GM08714 (cell line): ENCODE data around the gene AFDN.

ENCODE experiments used
- H3K4me3 ChIP-seq: fragments of 200-500 bp; sonication (Bioruptor generic); 2 replicates; pipeline ENCODE4 v1.5.1; 2014; ENCODE audit warnings: mild to moderate bottlenecking, low read length, inconsistent platforms
- ZNF274 ChIP-seq: IDR thresholded peaks from 2 replicates; pipeline ENCODE4 v1.6.1; 2012; ENCODE audit warnings: mild to moderate bottlenecking, low read depth, low read length

The AFDN gene

DNA sequence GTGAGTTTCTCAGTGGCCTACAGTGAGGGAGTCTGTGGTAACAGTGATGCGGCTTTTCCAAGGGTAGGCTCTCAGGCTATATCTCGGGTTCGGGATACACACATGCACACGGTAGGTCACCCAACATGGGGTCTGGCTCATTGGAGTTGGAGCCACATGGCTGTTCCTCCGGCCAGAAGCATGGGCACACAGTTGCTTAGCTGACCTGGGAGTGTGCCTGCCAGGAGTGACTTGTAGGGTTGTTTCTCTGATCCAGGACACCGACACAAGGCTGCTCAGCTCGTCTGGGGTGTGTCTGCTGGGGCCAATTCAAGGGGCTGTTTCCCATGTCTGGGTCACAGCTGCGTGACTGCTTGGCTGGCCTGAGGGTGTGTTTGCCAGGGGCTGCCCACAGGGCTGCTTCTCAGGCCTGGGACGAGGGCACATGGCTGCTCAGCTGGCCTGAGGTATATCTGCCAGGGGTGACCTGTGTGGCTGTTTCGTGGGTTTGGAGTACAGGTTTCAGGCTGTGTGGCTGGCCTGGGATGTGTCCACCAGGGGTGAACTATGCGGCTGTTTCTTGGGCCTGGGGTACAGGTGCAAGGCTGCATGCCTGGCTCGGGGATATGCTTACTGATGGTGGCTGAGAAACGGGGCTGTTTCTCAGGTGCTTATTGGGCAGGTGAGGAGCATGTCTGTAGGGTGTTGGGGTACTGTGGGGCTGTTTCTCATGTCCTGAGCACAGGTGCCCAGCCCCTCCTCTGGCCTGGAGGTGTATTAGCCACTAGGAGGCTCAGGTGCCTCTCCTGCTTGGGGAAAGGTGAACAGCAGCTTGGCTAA lies 185.9 kb downstream of the AFDN start:
- H3K4me3 ChIP-seq = no peak overlapping the region
- TF ChIP-seq ZNF274 = no peak

DNA sequence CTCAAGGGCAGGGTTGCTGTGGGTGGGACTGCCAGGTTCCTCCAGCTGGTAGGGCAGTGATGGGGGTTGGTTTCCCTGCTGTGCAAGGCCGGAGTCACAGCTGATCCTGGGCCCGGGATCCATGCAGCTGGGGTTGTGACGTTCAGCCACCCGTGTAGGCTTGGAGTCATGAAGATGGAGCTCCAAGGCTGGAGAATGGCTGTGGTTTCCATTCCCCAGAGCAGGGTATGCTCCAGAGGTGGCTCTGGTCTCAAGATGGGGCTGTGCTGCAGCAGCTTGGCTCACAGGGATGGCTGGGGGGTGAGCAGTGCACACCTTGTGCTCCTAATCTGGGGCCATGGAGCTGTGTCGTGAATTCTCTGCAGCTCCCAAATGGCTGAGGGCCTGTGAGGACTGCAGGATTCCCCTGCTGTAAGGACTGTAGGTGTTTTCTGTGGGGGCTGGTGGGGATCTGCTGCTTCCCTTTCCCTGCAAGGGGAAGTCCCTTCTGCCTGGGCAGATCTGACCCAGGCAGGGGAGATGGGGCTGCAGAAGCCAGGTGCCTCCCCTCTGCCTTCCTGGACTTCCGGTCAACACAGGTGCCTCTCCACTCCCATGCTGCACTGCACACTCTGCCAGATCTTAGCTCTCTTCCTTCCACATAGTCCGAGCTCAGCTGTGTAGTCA lies 186.7 kb downstream of the AFDN start:
- TF ChIP-seq ZNF274 = no peak
- no peak overlapping the region for H3K4me3 ChIP-seq

DNA sequence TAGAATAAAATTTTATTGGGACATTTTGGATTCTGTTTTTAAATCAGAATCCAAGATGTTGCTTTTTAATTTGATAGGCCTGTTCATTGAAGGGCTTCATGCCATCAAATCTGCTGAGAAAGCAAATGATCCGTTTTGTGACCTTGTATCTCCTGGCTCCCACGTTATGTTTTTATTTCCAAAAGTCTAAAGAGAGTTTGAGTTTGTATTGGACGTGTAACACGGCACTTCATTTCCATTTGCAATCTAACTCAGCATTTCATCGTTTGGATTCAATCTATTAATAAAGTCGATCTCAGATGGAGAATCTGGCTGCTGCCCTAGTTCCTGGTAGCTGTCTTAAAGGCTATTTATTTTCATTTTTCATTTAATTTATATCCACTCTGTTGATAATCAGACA lies 187.7 kb downstream of the AFDN start:
- no peak for TF ChIP-seq ZNF274
- H3K4me3 ChIP-seq = no peak overlapping the region

DNA sequence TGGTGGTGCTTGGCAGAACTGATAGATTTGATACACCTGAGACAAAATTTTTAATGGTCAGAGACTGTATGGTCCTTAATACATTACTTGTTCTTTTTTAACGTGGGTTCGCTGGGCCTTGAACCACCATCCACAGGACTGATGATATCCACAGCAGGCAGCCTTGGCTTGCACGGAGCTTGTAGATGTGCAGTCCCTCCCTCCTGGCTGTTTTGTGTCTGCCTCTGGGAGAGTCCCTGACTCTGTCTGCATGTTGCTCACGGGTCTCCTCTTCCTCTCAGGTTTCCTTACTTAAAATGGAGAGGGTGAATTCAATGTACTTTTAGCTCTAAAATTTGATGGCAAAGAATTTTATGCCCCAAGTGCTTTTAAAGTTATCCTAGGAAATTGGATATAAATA lies 188.3 kb downstream of the AFDN start:
- no peak overlapping the region for H3K4me3 ChIP-seq
- TF ChIP-seq ZNF274 = no peak

DNA sequence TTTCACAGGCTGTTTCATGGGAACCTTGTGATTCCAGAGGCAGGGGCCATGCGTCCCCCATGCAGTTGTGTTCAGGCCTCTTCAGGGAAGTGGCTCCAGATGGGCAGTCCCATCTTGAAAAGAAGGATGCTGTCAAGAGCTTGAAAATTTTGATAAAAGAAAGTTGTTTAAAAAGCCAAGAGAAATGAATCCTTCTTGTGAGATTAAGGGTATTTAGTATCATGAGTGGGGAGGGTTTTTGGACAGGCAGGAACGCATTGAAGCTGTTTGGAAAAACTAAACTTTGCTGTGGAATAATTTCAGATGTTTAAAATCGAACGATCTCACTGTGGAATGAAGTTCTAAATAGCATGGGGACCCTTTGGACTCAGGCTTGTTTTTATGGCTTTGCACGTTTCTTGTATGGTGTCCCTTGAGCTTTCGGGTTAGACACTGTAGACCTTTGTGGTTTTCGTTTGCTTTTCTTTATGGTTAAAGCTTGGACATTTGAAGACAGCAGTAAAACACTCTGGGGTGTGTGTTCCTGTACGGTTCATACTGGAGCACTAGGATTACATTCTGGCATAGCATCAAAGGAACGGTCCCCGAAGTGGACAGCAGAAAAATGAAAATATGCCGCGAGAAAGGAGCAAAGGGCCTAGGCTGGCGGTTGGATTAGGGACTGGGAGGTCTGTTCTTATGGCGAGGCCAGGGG lies 188.9 kb downstream of the AFDN start:
- no peak for TF ChIP-seq ZNF274
- H3K4me3 ChIP-seq = no peak overlapping the region

DNA sequence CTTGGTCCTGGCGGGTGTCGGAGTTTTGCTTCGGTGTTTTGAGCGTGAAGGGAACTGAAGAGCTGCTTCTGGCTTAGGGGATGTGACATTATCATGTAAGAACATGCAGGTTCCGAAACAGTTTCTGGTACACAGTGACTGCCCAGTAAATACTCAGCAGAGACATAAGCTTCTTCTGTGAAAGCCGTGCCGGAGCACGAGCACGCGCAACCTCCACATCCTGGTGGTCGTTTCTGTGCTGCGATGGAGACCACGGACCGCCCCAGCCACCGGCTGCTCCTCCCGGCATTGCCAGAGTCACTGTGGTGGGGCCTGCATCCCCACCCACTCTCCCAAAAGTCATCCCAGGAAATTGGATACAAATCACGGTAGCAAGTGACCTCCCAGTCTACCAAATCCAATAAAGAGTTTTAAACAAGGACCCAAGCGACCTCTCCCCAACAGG lies 189.5 kb downstream of the AFDN start:
- H3K4me3 ChIP-seq = no peak overlapping the region

DNA sequence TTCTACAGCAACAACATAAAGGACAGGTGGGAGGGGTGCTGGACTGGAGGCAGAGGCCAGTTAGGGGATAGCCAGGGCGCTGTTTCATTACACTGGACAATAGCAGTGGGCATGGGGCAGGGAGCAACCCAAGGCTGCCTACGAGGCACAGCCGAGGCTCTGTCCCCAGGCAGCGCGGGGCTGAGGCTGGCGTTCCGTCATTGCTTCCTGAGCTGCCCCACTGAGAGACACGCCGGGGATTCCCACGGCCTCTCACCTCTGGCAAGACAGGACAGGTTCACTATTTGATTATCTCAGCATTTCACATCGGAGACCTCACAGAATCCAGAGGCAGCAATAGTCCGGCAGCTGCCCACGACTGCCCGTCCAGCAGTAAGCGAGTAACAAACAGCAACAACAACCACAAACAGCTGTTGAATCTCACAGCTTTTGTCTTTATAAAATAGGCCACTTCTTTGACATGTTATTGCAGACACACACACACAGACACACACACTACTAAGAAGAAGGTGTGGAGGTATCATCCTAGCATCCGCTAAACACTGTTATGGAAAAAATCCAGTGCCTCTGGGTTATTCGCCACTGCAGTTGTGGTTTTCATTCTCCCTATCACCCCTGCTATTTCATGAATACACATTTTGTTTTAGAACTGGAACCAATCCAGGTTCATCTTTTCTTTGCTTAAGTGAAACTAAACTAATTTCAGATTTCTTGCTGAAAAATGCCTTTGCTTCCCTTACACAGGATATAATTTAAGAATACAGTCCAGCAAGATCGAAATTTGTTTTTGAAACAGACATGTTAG lies 190.2 kb downstream of the AFDN start:
- H3K4me3 ChIP-seq = no peak overlapping the region
- no peak for TF ChIP-seq ZNF274

More for the DNA sequence above, 189.5 kb downstream of the AFDN start:
- TF ChIP-seq ZNF274 = no peak

DNA sequence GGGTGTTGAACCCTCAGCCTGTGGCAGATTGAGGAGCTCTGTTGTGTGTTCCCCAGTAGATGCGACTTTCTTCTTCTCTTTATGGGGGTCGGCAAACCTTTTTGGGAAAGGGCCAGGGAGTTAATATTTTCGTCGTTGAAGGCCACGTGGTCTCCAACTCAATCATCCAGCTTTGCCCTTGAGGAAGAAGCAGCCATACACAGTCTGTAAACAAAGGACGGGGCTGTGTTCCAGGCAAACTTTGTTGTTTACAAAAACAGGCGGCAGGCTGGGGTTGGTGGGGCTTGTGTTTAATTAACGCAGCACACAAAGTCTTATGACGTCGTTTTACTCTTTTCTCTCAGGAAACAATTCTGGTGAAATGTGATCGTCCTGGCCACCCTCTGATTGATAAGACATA lies 190.9 kb downstream of the AFDN start:
- no peak overlapping the region for H3K4me3 ChIP-seq
- TF ChIP-seq ZNF274 = no peak

DNA sequence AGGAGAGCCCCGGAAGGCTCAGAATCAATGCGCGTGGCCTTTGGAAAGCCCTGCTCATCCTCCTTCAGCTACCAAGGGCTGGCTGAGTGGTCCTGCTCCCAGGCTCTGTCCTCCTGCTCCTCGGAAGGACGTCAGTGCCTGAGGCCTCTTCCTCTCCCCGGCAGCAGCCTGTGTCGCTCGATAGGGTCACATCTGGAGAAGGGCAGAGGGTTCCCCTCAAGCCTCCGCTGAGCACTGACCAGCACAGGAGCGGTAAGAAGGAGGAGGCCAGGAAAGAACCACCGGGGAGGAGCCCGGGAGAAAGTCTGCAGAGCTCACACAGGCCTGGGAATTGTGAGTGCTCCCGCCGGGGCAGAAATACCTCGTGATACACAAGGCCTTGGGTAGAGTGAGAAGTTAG lies 192.0 kb downstream of the AFDN start:
- no peak overlapping the region for H3K4me3 ChIP-seq
- TF ChIP-seq ZNF274 = no peak

DNA sequence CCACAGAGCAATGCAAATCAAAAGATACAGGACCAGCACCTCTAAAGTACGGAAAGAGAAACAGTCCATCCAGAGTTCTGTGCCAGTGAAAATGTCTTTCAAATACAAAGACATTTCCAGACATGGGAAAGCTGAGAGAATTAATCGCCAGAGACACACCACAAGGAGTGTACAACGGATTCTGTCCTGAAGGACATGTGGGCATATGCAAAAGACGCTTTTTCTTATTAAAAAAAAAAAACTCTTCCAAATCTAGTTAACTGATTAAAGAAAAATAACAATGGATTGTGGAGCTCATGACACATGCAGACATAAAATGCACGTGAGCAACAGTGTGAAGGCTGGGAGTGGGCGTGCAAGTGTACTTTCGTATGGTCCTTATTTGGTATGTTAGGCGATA lies 193.5 kb downstream of the AFDN start:
- H3K4me3 ChIP-seq = no peak overlapping the region
- TF ChIP-seq ZNF274 = no peak

DNA sequence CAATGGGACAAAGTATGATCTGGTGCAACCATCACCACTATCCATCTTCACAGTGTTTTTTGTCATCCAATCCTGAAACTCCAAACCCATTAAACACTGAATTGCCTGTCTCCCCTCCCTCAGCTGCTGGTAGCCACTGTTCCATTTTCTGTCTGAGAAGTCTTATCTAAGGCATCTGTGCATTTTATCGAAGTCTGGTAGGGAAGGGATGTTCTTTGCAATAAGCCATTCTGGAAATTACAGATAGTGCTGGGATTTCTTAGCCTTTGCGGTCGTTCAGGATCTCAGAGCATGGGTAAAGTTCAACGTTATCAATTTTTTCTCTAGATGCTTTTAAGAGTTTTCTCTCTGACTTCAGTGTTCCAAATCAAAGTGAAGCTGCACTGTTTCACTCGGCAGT lies 194.9 kb downstream of the AFDN start:
- H3K4me3 ChIP-seq = no peak overlapping the region
- TF ChIP-seq ZNF274 = no peak
